C4-2B (cell line): ENCODE results near the gene PBLD.
"Not testable (repeated sequence)": the region's sequence is repeated elsewhere in the genome, so short reads cannot be mapped to it uniquely, and the experiment has no call there.

Experiments
- CTCF ChIP-seq: fragments of 450-650 bp; conservative IDR thresholded peaks from 2 replicates; pipeline ENCODE4 v1.5.1; 2017; ENCODE audit warnings: mild to moderate bottlenecking
- ZFX ChIP-seq: fragments of 450-650 bp; IDR thresholded peaks from 2 replicates; pipeline ENCODE4 v1.6.1; 2017

DNA sequence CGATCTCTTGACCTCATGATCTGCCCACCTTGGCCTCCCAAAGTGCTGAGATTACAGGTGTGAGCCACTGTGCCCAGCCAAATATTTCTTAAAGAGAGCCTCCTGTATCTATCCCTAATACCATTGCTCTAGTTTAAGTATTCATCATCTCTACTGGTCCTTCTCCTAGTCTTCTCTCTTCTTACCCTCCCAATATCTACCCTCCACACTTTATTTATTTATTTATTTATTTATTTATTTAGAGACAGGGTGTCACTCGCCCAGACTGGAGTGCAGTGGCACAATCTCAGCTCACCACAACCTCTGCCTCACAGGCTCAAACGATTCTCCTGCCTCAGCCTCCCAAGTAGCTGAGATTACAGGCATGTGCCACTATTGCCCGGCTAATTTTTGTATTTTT lies 8.3 kb downstream of the PBLD start:
- not testable (repeated sequence) for TF ChIP-seq CTCF, ZFX
